T-helper 2 cell treated with Interferon-gamma antibody and Interleukin-4, amounts not matched to agents 100 ng/mL and 5 ng/mL, for 36 hours (primary cell): ENCODE data around the gene SSC5D. TPM values are rescaled to one million over a fixed set of nuclear protein-coding genes. Genes with fewer than 3 reads are reported as not detected.

Experiments used
- intact Hi-C: fragments of 100-400 bp; cut with micrococcal nuclease; formaldehyde crosslinking; loops from one replicate; pipeline ENCODE4 v1.15.1; 2023
- total RNA-seq: library from RNA; stranded (reverse); gene quantifications from 2 replicates; pipeline ENCODE4 v1.2.3, GENCODE V29; 2022

SSC5D gene
- total RNA-seq, 1 donor from 2014 or later: 0.23 TPM

GRCh38 chr19:55500368-55500952 lies 12.2 kb downstream of the SSC5D start:
- intact Hi-C loops: loop anchor here (5.0 kb wide), 1 partner anchor 208 kb away; no protein-coding TSS in a partner anchor

GRCh38 chr19:55502197-55502952 lies 14.1 kb downstream of the SSC5D start:
- intact Hi-C loops: loop anchor here (5.0 kb wide), 1 partner anchor 210 kb away; no protein-coding TSS in a partner anchor

- intact Hi-C loops: loop anchor here (1.0 to 5.0 kb wide), 2 partner anchors 27 to 211 kb away; partner anchors contain the start of gene ZNF628
Measured at GRCh38 chr19:55503157-55503501, 14.9 kb downstream of the SSC5D start.

DNA sequence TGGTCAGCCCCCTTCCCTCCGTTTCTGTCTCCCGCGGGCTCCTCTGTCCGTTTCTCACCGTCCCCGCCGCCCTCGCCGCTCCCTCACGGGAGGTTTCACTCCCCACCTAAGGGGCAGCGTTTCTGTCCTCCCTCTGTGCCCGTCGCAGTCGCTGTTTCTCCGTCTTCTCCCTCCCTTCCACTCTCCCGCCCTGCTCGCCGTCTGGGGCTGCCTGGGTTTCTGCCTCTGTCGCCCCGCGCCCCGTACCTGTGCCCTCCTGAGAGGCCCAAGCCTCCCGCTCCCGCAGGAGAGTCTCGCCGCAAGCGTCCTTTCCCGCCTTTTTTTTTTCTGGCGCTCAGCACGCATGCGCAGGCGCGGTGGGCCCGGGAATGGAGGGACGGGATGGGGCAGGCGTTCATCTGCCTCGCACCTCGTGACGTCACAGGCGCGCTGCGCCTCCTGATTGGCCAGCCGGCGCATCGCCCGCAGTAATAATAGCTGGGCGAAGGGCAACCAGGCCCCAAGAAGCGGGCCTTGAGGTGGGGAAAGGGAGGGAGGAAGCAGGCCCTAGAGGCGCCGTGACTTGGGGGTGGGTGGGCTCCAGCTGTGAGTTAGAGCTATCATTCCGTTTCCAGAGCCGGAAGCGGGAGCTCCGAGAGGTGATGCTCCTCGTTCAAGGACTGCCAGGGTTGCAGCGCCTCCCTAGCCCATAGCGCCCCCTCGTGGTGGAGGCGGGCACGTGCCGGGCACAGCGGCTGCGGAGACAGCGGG lies 15.4 kb downstream of the SSC5D start:
- intact Hi-C loops: loop anchor here (1.0 to 5.0 kb wide), 3 partner anchors 27 to 211 kb away; partner anchors contain the start of gene ZNF628

GRCh38 chr19:55504252-55504603 lies 16.0 kb downstream of the SSC5D start:
- intact Hi-C loops: loop anchor here (1.0 to 5.0 kb wide), 2 partner anchors 36 to 212 kb away; no protein-coding TSS in a partner anchor

DNA sequence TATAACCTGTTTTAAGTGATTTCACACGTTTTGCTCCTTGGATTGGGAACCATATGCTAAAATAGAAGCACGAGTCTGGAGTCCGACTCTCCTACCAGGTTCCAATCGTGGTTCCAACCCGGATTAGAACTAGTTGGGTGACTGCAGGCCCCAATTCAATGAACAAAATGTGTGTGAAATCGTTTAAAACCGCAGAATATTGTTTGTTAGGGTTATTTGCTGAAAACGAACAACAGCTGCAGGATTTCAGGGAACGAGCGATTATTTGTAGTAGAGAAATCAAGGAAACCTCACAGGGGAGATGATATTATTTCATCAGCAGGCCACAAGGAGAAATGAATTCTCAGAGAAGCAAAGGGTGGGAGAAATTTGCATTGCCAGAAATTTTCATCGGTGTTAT lies 16.7 kb downstream of the SSC5D start:
- intact Hi-C loops: loop anchor here (1.0 to 5.0 kb wide), 2 partner anchors 37 to 213 kb away; no protein-coding TSS in a partner anchor

GRCh38 chr19:55508120-55508519 lies 19.9 kb downstream of the SSC5D start:
- intact Hi-C loops: no loop called here

DNA sequence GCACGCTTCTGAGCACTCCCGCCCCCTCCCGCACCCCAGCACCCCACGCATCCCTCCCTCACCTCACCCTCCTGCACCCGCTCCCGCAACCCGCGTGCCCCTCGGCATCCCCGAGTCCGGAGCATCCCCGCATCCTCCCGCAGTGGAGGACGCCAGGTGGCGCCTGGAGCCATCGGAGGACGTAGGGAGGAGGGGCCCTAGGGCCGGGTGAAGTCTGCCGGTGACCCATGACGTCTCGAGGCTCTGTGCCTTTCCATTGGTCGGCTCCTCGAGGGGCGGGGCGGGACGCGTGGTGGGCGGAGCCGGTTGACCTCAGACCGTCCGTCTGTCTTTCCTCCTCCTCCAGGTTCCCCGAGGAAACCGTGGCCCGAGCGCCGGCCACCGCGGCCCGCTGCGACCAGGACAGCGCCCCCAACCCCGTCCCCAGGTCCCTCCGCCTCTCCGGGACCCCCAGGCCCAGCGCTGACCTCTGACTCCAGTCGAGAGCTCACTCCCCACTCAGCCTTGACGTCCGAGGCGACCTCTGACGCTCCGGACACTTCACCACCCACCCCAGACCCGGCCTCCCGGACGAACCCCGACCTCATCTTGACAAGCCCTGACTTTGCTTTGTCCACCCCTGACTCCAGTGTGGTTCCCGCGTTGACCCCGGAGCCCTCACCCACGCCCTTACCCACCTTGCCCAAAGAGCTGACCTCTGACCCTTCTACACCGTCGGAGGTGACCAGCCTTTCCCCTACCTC lies 28.8 kb downstream of the SSC5D start:
- intact Hi-C loops: loop anchor here (1.0 kb wide), 2 partner anchors 89 to 114 kb away; no protein-coding TSS in a partner anchor

- intact Hi-C loops: no loop called here
Measured at GRCh38 chr19:55519451-55520311, 31.4 kb downstream of the SSC5D start.

- intact Hi-C loops: no loop called here
Measured at GRCh38 chr19:55520691-55521292, 32.6 kb downstream of the SSC5D start.

DNA sequence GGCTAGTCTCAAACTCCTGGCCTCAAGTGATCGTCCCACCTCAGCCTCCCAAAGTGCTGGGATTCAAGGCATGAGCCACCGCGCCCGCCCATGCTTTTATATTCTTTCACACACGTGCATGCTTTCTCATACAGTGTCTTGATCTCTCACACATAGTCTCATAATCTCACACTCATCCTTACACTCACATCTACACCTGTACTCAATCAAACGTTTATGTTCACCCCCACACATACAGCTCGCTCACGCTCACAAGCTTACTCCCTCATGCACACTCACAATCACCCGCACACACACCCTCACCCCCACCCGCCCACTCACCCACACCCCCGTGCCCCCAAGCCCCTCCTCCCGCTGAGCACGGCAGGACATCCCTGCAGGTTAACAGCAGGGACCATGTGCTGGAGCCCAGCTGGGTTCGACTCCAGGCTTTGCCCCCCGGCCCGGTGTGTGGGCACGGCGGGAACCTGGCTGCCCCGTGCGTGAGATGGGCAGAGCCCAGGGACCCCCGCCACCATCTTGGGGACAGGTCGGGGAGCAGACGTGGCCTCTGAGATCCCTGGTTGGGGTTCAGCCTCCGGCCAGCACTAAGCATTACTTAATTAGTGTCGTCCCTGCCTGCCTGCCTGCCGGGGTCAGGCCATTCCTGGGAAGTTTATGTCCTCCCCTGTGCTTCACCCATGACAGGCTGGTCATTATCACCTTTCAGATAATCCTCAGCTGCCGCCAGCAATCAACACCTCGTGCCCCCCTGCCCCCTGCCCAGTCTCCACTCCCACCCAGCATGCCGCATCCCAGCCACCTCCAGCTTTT lies 37.3 kb downstream of the SSC5D start:
- intact Hi-C loops: no loop called here

DNA sequence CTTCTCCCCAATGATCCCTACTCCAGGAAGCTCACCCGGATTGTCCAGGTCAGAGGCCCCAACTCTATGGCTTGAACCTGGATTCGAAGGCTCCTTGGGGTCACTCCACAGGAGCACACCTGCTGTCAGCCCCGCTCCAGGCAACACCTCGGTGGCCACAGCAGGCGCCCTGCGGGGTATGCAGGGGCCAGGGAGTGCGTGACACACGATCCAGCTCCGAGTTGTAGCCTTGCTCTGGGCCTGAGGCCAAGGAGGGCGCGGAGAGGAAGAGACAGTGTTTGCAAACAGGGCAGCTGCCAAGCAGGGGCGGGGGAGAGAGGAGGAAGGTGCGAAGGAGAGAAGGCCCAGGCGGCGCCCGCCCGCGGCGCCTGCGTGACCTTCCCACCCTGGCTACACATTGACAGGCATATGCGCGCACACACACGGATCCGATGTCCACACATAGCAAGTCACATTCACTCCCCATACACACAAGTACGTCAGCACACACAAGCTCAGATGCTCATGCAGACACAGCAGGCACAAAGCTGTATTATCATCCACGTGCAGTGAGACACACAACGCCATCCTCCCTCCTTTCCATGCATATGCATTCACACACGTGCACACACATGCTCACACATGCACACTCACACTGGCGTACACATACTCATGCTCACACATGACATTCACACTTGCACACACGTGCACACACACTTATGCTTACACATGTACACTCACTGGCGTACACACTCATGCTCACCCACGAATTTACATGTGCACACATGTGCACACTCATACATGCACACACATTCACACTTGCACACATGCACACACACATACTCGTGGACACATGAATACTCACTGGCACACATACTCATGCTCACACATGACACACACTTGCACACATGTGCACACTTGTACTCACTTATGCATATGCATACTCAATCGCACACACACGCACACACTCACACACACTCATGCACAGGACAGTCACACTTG lies 38.3 kb downstream of the SSC5D start:
- intact Hi-C loops: no loop called here

DNA sequence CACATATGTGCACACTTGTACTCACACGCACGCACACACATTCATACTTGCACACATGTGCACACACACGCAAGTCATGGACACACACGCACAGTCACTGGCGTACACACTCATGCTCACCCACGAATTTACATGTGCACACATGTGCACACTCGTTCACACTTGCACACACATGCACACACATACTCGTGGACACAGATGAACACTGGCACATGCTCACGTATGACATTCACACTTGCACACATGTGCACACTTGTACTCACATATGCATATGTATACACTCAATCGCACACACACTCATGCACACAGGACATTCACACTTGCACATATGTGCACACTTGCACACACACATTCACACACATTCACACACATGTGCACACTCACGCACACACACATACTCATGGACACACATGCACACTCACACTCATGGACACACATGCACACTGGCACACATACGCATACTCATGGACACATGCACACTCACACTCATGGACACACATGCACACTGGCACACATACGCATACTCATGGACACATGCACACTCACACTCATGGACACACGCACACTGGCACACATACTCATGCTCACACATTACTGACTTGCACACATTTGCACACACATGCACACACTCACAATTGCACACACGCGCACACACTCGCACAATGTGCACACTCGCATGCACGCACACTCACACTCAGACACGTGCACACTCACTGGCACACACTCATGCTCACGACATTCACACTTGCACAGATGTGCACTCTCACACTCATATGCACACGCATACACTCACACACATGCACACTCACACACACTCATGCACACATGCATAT lies 39.2 kb downstream of the SSC5D start:
- intact Hi-C loops: no loop called here

- intact Hi-C loops: no loop called here
Measured at GRCh38 chr19:55528030-55528803, 40.0 kb downstream of the SSC5D start.

DNA sequence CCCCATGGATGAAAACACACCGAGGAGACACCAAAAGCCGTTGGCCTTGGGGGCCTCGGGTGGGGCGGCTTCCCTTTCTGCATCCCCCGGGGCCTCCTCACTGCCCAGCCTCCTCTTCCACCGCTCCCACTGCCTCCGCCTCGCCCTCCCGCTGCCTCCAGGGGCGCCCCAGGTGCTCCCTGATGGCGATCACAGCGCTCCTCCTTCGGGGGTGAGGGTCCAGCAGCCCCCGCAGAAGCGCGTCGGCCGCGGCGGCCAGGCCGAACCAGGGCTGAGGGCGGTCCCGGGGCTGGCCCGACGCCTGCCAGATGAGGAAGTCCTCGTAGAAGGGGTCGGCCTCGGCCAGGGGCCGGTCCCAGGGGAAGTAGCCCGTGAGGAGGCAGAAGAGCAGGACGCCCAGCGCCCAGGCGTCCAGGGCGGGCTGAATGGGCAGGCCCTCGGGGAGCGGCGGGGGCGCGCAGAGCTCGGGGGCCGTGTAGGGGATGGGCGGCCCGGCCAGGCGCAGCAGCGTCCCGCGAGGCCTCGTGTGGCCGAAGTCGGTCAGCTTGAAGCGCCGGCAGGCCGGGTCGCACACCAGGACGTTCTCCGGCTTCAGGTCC lies 41.5 kb downstream of the SSC5D start:
- intact Hi-C loops: no loop called here

DNA sequence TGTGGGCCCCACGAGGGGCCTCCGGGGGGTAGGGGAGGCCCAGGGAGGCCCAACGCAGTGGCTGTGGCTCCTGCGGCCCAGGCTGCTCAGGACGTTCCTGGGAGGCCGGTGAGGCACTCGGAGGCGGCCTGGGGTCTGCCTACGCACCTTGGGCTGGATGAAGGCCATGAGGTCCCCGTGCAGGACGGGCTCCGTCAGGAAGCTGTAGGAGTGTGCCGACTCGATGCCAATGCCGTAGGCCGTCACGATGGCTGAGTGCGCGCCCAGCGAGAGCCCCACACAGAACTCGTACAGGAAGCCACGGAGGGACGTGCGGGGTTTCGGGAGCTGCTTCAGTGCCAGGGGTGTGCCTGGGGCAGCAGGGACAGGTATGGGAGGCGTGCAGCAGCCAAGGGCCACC lies 42.8 kb downstream of the SSC5D start:
- intact Hi-C loops: no loop called here
